ENCODE measurements around the gene FPGS. TPM values are rescaled to one million over a fixed set of nuclear protein-coding genes. Genes with fewer than 3 reads are reported as not detected.

FPGS gene
- total RNA-seq, 2 donors from 2014 or later: 43.9 to 47.0 TPM

- no peak for DNase-seq (ENCODE audit: low spot score)
- no peaks in the 10 kb centered on the region for H3K9me3 ChIP-seq
- peaks cover 0 to 27% of the 10 kb centered on the region in 2 donors for H3K4me1 ChIP-seq
- peak overlapping the region; percentile 93 to 96 for H3K27ac ChIP-seq
- TF ChIP-seq CTCF (IDR thresholded peaks at IDR 0.05): no peak
- peak overlapping the region; percentile 54 to 71 for H3K4me3 ChIP-seq
- H3K36me3 ChIP-seq: peaks cover 5% of the 10 kb centered on the region
- H3K27me3 ChIP-seq: no peaks in the 10 kb centered on the region
Observed at GRCh38 chr9:127801955-127802575, 617 bp upstream of the FPGS start.

- no peak for TF ChIP-seq CTCF (IDR thresholded peaks at IDR 0.05)
- H3K36me3 ChIP-seq: peaks cover 16% of the 10 kb centered on the region
- peak overlapping the region; percentile 54 to 71 for H3K4me3 ChIP-seq
- no peaks in the 10 kb centered on the region for H3K9me3 ChIP-seq
- peak overlapping the region; percentile 93 to 96 for H3K27ac ChIP-seq
- peaks cover 0 to 31% of the 10 kb centered on the region in 2 donors for H3K4me1 ChIP-seq
- no peaks in the 10 kb centered on the region for H3K27me3 ChIP-seq
- DNase-seq (ENCODE audit: low spot score): no peak
Observed at GRCh38 chr9:127803507-127804352, 1.0 kb downstream of the FPGS start.

GRCh38 chr9:127805620-127806019 lies 2.9 kb downstream of the FPGS start:
- Histone ChIP-seq H3K4me1 (peaks cover 0 to 45% of the 10 kb centered on the region in 2 donors), H3K36me3 (peaks cover 16% of the 10 kb centered on the region), H3K4me3 (no peak overlapping the region), H3K27ac (peak overlapping the region in 1 of 2 donors; percentile 15), H3K27me3 (no peaks in the 10 kb centered on the region), H3K9me3 (no peaks in the 10 kb centered on the region)
- no peak for DNase-seq (ENCODE audit: low spot score)
- TF ChIP-seq CTCF (IDR thresholded peaks at IDR 0.05): peak in 1 of 2 donors; percentile 35

GRCh38 chr9:127806871-127807270 lies 4.2 kb downstream of the FPGS start:
- Histone ChIP-seq H3K27ac (no peak overlapping the region), H3K36me3 (peaks cover 20% of the 10 kb centered on the region), H3K4me3 (no peak overlapping the region), H3K27me3 (no peaks in the 10 kb centered on the region), H3K4me1 (peaks cover 0 to 41% of the 10 kb centered on the region in 2 donors), H3K9me3 (no peaks in the 10 kb centered on the region)
- no peak for TF ChIP-seq CTCF (IDR thresholded peaks at IDR 0.05)
- no peak for DNase-seq (ENCODE audit: low spot score)

GRCh38 chr9:127808347-127809001 lies 5.8 kb downstream of the FPGS start:
- H3K4me1 ChIP-seq: peaks cover 0 to 33% of the 10 kb centered on the region in 2 donors
- no peak overlapping the region for H3K4me3 ChIP-seq
- DNase-seq (ENCODE audit: low spot score): no peak
- H3K36me3 ChIP-seq: peaks cover 34% of the 10 kb centered on the region
- no peak for TF ChIP-seq CTCF (IDR thresholded peaks at IDR 0.05)
- H3K27me3 ChIP-seq: no peaks in the 10 kb centered on the region
- H3K9me3 ChIP-seq: no peaks in the 10 kb centered on the region
- H3K27ac ChIP-seq: peak overlapping the region; percentile 77 to 79

Measured in right atrium auricular region (tissue), 2 donors.